Stimulated activated naive B cell treated with anti-CD40 and anti-IgM and Interleukin-4, amounts not matched to agents 10 μg/mL and 1 μg/mL and 100 μg/mL, for 72 hours (primary cell): ENCODE data around the gene PLK5.
"Not testable (repeated sequence)": the region's sequence is repeated elsewhere in the genome, so short reads cannot be mapped to it uniquely, and the experiment has no call there.

Experiments
- ATAC-seq, 2 donors: fragments of 150-1000 bp; cut with Tn5 transposase; replicated peaks; 2 replicates each; pipeline ENCODE4 v1.10.0; 2021; ENCODE audit warnings: moderate library complexity in 1 of 2
- DNase-seq: peaks from one replicate; pipeline ENCODE4 v3.0.0; 2021
- H3K27ac Mint-ChIP-seq: one replicate; pipeline ENCODE4 v1.8.0; 2022; ENCODE audit warnings: mild to moderate bottlenecking, mixed read lengths
- H3K27me3 Mint-ChIP-seq, 2 donors: one replicate each; pipeline ENCODE4 v1.8.0; 2022; ENCODE audit warnings: mixed read lengths in 2 of 2
- H3K36me3 Mint-ChIP-seq, 2 donors: one replicate each; pipeline ENCODE4 v1.8.0; 2022; ENCODE audit warnings: mixed read lengths in 2 of 2, mild to moderate bottlenecking in 1 of 2
- H3K4me1 Mint-ChIP-seq, 2 donors: one replicate each; pipeline ENCODE4 v1.8.0; 2022; ENCODE audit warnings: mixed read lengths in 2 of 2, mild to moderate bottlenecking in 1 of 2
- H3K4me3 Mint-ChIP-seq, 2 donors: one replicate each; pipeline ENCODE4 v1.8.0; 2022; ENCODE audit warnings: mild to moderate bottlenecking in 2 of 2, mixed read lengths in 2 of 2, moderate library complexity in 1 of 2
- H3K9me3 Mint-ChIP-seq, 2 donors: one replicate each; pipeline ENCODE4 v1.8.0; 2022; ENCODE audit warnings: mixed read lengths in 2 of 2, mild to moderate bottlenecking in 1 of 2

The PLK5 gene

GRCh38 chr19:1509602-1510441, 14.1 kb upstream of the PLK5 start:
- no peak overlapping the region for H3K27ac Mint-ChIP-seq
- H3K36me3 Mint-ChIP-seq, result peaks cover 4 to 5% of the 10 kb centered on the region in 2 donors
- peaks cover 4 to 7% of the 10 kb centered on the region in 2 donors for H3K9me3 Mint-ChIP-seq
- H3K27me3 Mint-ChIP-seq, result peaks cover 53 to 86% of the 10 kb centered on the region in 2 donors
- DNase-seq (no peak), ATAC-seq (no peak)
- H3K4me3 Mint-ChIP-seq, result no peak overlapping the region
- H3K4me1 Mint-ChIP-seq, result peaks cover 8 to 13% of the 10 kb centered on the region in 2 donors

- ATAC-seq (no peak), DNase-seq (no peak)
- Mint-ChIP-seq H3K36me3 (peaks cover 4 to 5% of the 10 kb centered on the region in 2 donors), H3K9me3 (peaks cover 4 to 6% of the 10 kb centered on the region in 2 donors), H3K4me1 (peaks cover 8 to 13% of the 10 kb centered on the region in 2 donors), H3K27ac (no peak overlapping the region), H3K27me3 (peaks cover 51 to 86% of the 10 kb centered on the region in 2 donors), H3K4me3 (no peak overlapping the region)
Measured at GRCh38 chr19:1510442-1510806, 13.5 kb upstream of the PLK5 start.

DNA sequence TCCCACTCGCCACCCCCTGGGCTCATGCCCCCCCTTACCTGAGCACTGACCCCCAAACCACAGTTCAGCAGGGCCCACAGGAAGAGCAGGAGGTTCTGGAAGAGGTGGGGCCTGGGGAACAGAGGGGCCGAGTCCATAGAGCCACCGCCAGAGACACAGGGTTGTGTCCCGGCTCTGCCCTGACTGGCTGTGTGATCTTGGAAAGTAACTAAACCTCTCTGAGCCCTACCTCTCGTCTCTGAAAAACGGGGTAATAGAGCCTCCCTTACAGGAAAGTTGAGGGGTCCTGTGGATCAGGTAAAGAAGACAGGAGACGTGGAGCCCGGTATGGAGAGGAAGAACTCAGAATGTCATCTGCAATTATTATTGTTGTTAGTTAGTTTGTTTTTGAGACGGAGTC, 13.1 kb upstream of the PLK5 start:
- peaks cover 4 to 5% of the 10 kb centered on the region in 2 donors for H3K36me3 Mint-ChIP-seq
- no peak overlapping the region for H3K27ac Mint-ChIP-seq
- no peak overlapping the region for H3K4me3 Mint-ChIP-seq
- H3K4me1 Mint-ChIP-seq, result peaks cover 8 to 13% of the 10 kb centered on the region in 2 donors
- H3K27me3 Mint-ChIP-seq, result peaks cover 47 to 86% of the 10 kb centered on the region in 2 donors
- DNase-seq (no peak), ATAC-seq (no peak)
- H3K9me3 Mint-ChIP-seq, result peaks cover 4% of the 10 kb centered on the region in 2 donors

- DNase-seq, result no peak
- Mint-ChIP-seq H3K36me3 (peaks cover 3 to 4% of the 10 kb centered on the region in 2 donors), H3K4me3 (no peak overlapping the region), H3K4me1 (peaks cover 8 to 10% of the 10 kb centered on the region in 2 donors), H3K27ac (no peak overlapping the region), H3K9me3 (peaks cover 0 to 5% of the 10 kb centered on the region in 2 donors), H3K27me3 (peaks cover 48 to 85% of the 10 kb centered on the region in 2 donors)
- ATAC-seq, result no peak
Measured at GRCh38 chr19:1511318-1512317, 12.3 kb upstream of the PLK5 start.

DNA sequence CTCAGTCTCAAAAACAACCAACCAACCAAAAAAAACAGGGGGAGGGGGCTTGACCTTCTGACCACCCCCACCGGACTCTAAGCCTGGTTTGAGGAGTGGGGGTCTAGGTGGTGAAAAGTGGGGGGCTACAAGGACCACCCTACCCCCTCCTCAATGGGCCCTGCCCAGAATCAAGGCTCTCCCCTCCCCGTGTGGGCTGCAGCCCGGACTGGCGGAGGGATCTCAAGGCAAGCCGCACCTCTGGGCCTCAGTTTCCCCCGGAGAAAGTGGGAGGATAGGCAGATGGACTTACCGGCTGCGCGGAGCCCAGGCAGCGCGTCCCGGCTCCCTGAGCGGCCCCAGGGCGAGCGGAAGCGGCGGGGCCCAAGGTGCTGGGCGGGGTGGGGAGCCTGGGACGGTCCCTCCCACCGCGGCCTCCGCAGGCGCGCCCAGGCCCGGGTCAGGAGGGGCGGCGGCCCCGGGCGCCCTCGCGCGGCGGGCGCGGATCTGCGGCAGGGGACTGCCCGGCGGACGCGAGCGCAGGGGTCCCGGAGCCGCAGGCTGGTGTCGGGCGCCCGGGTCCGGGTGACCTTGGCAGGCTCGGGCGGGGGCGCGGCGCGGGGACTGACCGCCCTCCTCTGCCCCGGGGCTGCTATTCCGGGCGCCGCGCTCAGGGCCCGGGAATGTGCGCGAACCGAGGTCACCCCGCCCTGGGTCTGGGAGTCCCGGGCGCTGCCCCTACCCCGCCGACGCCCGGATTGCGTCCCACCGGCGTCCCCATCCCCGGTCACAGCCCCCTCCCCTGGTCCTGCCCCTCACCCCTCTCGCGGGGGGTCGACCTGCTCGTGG, 11.0 kb upstream of the PLK5 start, which contains the start of gene ADAMTSL5:
Gene ADAMTSL5, minus strand, starts transcription at position 349 of the 828 bp plus-strand sequence. CDS start 2,076 bp downstream, outside the sequence.
- peak within 1 kb of the TSS; percentile 63 to 72 for H3K4me3 Mint-ChIP-seq
- H3K27me3 Mint-ChIP-seq, result peaks cover 53 to 80% of the 10 kb centered on the region in 2 donors
- peaks cover 1% of the 10 kb centered on the region in 2 donors for H3K36me3 Mint-ChIP-seq
- peak; percentile 82 for ATAC-seq
- H3K4me1 Mint-ChIP-seq, result peaks cover 4 to 5% of the 10 kb centered on the region in 2 donors
- peaks cover 0 to 3% of the 10 kb centered on the region in 2 donors for H3K9me3 Mint-ChIP-seq
- H3K27ac Mint-ChIP-seq, result peak within 1 kb of the TSS; percentile 60
- DNase-seq, result no peak

DNA sequence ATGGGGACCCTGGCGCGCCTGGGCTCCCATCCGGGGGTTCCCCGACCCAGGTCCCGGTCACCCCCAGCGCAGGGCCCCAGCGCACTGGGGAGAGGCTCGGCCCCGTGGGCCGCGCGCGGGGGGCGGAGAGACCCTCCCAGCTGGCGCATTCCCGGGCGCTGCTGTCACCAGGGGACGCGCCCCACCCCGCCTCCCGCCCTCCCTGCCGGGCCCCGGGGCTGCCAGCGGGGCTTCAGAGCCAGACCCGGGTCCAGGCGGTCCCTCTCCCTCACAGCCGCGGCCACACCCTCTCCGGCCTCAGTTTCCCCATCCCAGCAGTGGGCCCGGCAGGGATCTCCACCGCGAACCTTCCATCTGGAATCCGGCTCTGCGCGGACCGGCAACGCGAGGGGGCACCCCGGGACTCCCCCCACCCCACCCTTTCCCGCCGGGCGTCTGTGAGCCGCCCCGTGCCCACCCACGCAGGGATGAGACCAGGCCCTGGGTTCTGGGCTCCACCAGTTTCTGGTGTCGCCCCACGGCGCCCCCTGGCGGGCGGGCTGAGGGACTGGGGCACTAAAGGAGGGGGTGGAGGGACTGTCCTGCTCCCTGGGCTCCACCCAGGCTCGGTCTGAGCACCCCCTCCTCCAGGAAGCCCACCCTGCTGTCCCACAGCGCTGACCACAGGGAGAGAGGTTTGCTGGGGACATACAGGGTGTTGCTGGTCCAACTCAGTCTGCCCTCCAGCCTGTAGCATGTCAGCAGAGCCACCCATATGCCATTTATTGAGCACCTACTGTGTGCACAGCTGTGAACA, 10.2 kb upstream of the PLK5 start:
- H3K27ac Mint-ChIP-seq, result no peak overlapping the region
- peak overlapping the region; percentile 32 to 39 for H3K4me3 Mint-ChIP-seq
- DNase-seq, result no peak
- peaks cover 0 to 2% of the 10 kb centered on the region in 2 donors for H3K9me3 Mint-ChIP-seq
- H3K27me3 Mint-ChIP-seq, result peaks cover 57 to 81% of the 10 kb centered on the region in 2 donors
- no peaks in the 10 kb centered on the region for H3K36me3 Mint-ChIP-seq
- peak; percentile 50 to 52 for ATAC-seq
- peaks cover 0 to 3% of the 10 kb centered on the region in 2 donors for H3K4me1 Mint-ChIP-seq

- Mint-ChIP-seq H3K27me3 (peaks cover 62 to 79% of the 10 kb centered on the region in 2 donors), H3K4me3 (no peak overlapping the region), H3K36me3 (no peaks in the 10 kb centered on the region), H3K27ac (no peak overlapping the region), H3K4me1 (peaks cover 0 to 3% of the 10 kb centered on the region in 2 donors), H3K9me3 (peaks cover 0 to 2% of the 10 kb centered on the region in 2 donors)
- ATAC-seq (no peak), DNase-seq (no peak)
Measured at GRCh38 chr19:1514295-1514661, 9.6 kb upstream of the PLK5 start.

DNA sequence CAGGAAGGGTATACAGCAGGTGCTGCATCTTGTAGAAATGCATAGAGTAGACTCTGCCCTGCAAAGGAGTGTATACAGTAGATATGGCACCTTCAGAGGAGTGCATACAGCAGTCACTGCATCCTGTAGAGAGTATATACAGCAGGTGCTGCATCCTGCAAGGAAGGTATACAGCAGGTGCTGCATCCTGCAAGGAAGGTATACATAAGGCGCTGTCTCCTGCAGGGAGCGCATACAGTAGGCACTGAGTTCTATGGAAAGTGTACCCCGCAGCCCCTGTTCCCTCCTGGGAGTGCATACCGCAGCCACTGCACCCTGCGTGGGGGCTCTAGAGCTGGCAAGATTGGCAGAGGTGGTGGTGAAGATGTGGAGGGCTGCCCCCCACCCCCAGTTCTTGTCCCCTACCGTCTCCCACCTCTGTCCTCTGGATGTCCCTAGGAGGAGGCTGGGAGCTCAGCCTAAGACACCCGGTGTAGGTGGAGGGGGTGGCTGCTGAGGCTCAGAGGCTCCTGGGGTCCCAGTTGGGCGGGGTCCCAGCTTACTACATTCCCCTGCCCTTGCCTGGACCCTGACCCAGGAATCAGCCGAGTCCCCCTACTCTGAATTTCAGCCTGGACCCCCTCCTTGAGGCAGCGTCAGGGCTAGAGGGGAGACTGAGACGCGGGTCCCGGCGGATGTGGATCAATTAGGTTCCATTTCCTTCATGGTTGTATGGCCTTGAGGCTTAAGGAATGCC, 8.7 kb upstream of the PLK5 start:
- Mint-ChIP-seq H3K27me3 (peaks cover 56 to 70% of the 10 kb centered on the region in 2 donors), H3K27ac (no peak overlapping the region), H3K9me3 (peaks cover 0 to 2% of the 10 kb centered on the region in 2 donors), H3K4me3 (no peak overlapping the region), H3K4me1 (peaks cover 0 to 3% of the 10 kb centered on the region in 2 donors), H3K36me3 (no peaks in the 10 kb centered on the region)
- ATAC-seq, result no peak
- no peak for DNase-seq

DNA sequence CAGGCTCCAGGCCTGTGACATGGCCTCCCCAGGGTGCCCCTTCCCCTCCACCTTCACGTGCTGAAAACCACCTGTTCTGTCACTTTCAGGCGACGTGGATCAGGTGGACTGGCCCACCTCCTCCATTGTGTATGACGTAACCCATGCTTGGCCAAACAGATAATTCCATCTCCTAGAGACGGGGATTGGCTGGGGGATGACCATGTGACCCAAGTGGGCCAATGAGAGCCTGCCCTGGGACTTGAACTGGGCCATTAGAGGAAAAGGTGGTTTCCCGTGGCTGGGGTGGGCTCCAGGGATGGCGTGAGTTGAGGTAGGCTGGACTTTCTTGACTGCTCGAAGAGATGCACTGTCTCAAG, 7.5 kb upstream of the PLK5 start:
- Mint-ChIP-seq H3K4me1 (peaks cover 0 to 3% of the 10 kb centered on the region in 2 donors), H3K36me3 (no peaks in the 10 kb centered on the region), H3K27ac (no peak overlapping the region), H3K9me3 (peaks cover 0 to 2% of the 10 kb centered on the region in 2 donors), H3K27me3 (peaks cover 46 to 63% of the 10 kb centered on the region in 2 donors), H3K4me3 (no peak overlapping the region)
- DNase-seq (no peak), ATAC-seq (no peak)

DNA sequence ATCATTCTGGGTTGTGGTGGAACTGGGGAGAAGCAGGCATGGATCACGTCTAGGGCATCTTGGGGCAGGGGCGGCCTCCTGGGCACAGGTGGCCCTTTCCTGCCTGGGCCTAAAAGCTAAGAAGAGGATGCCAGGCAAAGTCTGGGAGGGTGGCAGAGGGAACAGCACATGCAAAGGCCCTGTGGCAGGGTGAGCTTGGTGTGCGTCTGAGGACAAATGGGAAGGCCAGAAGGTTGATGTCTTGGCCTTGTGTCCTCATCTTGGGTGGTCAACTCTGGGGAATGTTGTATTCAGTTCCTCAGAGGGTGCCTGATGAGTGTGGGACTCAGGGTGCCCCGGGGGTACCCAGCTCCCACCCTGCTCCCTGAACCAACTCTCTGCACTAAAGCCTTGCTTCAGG, 5.4 kb upstream of the PLK5 start:
- Mint-ChIP-seq H3K4me3 (no peak overlapping the region), H3K9me3 (peaks cover 0 to 2% of the 10 kb centered on the region in 2 donors), H3K27me3 (peaks cover 49 to 67% of the 10 kb centered on the region in 2 donors), H3K27ac (no peak overlapping the region), H3K4me1 (peaks cover 0 to 4% of the 10 kb centered on the region in 2 donors), H3K36me3 (no peaks in the 10 kb centered on the region)
- DNase-seq (no peak), ATAC-seq (no peak)

DNA sequence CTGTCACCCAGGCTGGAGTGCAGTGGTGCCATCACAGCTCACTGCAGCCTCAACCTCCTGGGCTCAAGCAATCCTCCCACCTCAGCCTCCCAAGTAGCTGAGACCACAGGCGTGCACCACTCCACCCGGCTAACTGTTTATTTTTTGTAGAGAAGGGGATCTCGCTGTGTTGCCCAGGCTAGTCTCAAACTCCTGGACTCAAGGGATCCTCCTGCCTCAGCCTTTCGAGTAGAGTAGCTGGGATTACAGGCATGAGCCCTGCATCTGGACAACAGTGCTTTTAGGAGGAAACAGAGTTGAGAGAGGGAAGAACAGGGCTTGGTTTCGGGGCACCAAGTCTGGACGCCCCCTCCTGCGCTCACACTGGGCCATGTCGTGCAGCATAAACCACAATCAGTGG, 4.1 kb upstream of the PLK5 start:
- not testable (repeated sequence) for H3K9me3 Mint-ChIP-seq, DNase-seq, H3K27ac Mint-ChIP-seq, H3K4me1 Mint-ChIP-seq, ATAC-seq, H3K4me3 Mint-ChIP-seq, H3K36me3 Mint-ChIP-seq
- H3K27me3 Mint-ChIP-seq, result peaks cover 50 to 64% of the 10 kb centered on the region in 2 donors

GRCh38 chr19:1520203-1520780, 3.6 kb upstream of the PLK5 start:
- H3K27ac Mint-ChIP-seq, result no peak overlapping the region
- ATAC-seq (no peak), DNase-seq (no peak)
- no peak overlapping the region for H3K4me3 Mint-ChIP-seq
- peaks cover 0 to 4% of the 10 kb centered on the region in 2 donors for H3K36me3 Mint-ChIP-seq
- peaks cover 9 to 10% of the 10 kb centered on the region in 2 donors for H3K4me1 Mint-ChIP-seq
- peaks cover 51 to 64% of the 10 kb centered on the region in 2 donors for H3K27me3 Mint-ChIP-seq
- H3K9me3 Mint-ChIP-seq, result peaks cover 0 to 2% of the 10 kb centered on the region in 2 donors
